ENCODE results near the gene ZFP1. TPM values are rescaled to one million over a fixed set of nuclear protein-coding genes. Genes with fewer than 3 reads are reported as not detected.
"Not testable (repeated sequence)": the region's sequence is repeated elsewhere in the genome, so short reads cannot be mapped to it uniquely, and the experiment has no call there.

Gene ZFP1
- total RNA-seq, 2 experiments from 2014 or later = 18.7 to 19.0 TPM

DNA sequence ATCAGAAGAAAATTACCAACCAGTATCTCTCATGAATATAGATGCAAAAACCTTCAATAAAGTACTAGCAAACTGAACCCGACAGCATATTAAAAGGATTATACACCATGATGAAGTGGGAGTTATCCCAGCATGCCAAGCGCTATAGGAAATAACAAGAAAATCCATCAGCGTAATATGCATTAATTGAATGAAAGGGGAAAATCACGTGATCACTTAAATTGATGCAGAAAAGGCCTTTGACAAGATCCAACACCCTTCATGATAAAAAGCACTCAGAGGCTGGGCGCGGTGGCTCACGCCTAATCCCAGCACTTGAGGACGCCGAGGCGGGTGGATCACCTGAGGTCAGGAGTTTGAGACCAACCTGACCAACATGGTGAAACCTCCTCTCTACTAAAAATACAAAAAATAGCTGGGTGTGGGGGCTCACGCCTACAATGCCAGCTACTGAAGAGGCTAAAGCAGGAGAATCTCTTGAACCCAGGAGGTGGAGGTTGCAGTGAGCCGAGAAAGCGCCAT, 53.8 kb downstream of the ZFP1 start:
- Mint-ChIP-seq H3K27ac (no peak overlapping the region), H3K4me3 (no peak overlapping the region), H3K36me3 (no peaks in the 10 kb centered on the region), H3K9me3 (no peaks in the 10 kb centered on the region), H3K4me1 (peaks cover 15% of the 10 kb centered on the region), H3K27me3 (peaks cover 13% of the 10 kb centered on the region)
- DNase-seq = no peak

DNA sequence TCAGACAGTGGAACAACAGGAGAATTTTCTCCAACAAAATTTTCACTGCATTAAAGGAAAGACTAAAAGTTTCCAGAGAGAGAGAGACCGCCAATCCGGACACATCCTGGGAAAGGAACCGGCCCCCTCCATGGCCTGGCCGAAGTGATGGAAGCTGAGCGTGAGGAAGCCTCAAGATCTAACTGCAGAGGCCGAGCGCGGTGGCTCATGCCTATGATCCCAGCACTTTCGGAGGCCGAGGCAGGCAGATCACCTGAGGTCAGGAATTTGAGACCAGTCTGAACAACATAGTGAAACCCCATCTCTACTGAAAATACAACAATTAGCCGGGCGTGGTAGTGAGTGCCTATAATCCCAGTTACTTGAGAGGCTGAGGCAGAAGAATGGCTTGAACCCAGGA, 54.8 kb downstream of the ZFP1 start:
- H3K9me3 Mint-ChIP-seq = no peaks in the 10 kb centered on the region
- peaks cover 5% of the 10 kb centered on the region for H3K27me3 Mint-ChIP-seq
- H3K4me3 Mint-ChIP-seq = no peak overlapping the region
- no peaks in the 10 kb centered on the region for H3K36me3 Mint-ChIP-seq
- no peak overlapping the region for H3K27ac Mint-ChIP-seq
- H3K4me1 Mint-ChIP-seq = peaks cover 15% of the 10 kb centered on the region
- no peak for DNase-seq

DNA sequence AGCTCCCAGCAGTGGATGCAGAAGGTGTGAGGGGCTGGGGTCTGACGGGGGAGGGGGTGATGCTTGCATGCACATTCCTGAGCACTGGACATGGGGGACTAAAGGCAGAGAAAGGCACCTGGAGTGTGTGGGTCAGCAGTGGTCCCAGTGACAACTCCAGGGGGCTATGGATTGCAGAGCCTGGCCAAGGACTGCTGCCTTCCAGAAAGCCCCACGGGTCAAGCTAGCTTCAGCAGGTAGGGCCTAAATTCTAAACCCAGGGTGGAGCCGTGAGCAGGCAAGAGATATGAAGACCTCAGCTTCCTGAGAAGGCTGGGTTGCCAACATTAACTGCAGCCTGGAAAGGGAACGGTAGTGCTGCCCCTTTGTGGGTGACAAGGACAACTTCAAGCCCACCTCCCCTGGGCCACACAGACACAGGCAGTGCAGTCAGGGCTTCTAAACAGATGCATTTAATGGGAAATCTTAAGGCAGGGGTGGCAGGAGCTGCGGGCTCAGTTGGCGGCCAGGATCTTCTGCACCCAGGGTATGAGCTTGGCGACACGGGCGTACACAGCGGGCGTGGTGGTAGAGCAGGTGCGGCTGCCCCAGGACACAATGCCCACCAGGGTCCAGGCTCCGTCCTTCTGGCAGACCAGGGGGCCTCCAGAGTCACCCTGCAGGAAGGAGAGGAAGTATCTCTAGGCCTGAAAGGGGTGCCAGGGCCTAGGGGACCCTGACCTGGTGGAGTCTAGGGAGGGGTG, 55.5 kb downstream of the ZFP1 start:
- Mint-ChIP-seq H3K9me3 (no peaks in the 10 kb centered on the region), H3K27ac (no peak overlapping the region), H3K27me3 (no peaks in the 10 kb centered on the region), H3K36me3 (no peaks in the 10 kb centered on the region), H3K4me1 (peaks cover 15% of the 10 kb centered on the region), H3K4me3 (no peak overlapping the region)
- no peak for DNase-seq

DNA sequence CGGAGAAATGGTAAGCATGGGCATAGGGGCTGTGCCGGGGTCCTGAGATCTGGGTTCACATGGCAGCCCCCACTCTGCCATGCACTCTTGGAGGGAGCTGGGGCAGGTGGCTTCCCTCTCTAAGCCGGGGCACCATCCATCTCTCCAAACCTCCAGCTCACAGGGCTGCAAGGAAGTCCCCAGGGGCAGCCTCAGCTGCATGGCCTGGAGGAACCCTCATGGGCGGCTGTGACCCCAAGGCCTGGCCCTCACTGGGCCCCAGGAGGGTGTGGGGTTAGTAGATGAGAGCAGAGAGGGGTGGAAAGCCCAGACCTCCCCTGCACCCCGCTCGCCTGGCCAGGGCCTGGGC, 56.1 kb downstream of the ZFP1 start:
- H3K27ac Mint-ChIP-seq = no peak overlapping the region
- H3K36me3 Mint-ChIP-seq = no peaks in the 10 kb centered on the region
- H3K4me3 Mint-ChIP-seq = no peak overlapping the region
- no peaks in the 10 kb centered on the region for H3K9me3 Mint-ChIP-seq
- H3K27me3 Mint-ChIP-seq = no peaks in the 10 kb centered on the region
- no peak for DNase-seq
- peaks cover 15% of the 10 kb centered on the region for H3K4me1 Mint-ChIP-seq

DNA sequence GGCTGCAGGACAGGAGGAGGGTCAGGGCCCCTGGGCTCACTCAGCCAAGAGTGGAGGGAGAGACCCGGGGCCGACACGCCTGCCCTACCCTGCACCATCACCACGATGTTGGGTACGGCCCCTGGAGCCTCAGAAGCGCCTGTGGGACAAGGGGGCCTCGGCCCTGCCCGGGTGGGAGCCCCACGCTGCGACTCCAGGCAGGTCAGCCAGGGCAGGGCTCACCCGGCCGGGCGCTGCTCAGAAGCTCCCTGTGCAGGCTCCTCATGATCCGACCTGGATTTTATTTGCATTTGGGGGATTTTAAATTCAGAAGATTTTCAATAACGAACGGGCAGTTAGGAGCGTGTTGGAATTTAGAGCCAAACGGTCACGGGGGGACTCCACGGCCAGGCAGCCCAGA, 56.6 kb downstream of the ZFP1 start:
- H3K9me3 Mint-ChIP-seq, H3K27me3 Mint-ChIP-seq, H3K4me3 Mint-ChIP-seq, H3K36me3 Mint-ChIP-seq, DNase-seq, H3K27ac Mint-ChIP-seq: not testable (repeated sequence)
- peaks cover 13% of the 10 kb centered on the region for H3K4me1 Mint-ChIP-seq

DNA sequence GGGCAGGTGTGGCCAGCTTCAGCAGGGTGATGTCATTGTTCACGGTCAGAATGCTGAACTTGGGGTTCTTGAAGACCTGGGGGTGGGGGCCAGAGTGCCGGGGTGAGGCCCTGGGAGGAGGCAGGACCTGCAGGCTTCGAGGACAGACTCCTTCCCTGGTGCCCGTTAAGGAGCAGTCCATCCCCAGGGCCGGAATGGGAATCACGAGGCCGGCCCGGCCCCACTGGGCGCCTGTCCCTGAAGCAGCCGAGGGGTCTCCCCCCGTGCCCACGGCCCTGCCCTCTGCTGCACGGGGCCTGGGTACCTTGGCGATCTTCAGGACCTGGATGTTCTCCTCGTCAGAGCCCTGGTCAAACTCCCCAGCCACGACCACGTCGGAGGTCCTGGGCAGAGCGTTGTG, 57.1 kb downstream of the ZFP1 start:
- H3K9me3 Mint-ChIP-seq, H3K36me3 Mint-ChIP-seq, DNase-seq, H3K27me3 Mint-ChIP-seq, H3K27ac Mint-ChIP-seq, H3K4me3 Mint-ChIP-seq: not testable (repeated sequence)
- peaks cover 13% of the 10 kb centered on the region for H3K4me1 Mint-ChIP-seq

DNA sequence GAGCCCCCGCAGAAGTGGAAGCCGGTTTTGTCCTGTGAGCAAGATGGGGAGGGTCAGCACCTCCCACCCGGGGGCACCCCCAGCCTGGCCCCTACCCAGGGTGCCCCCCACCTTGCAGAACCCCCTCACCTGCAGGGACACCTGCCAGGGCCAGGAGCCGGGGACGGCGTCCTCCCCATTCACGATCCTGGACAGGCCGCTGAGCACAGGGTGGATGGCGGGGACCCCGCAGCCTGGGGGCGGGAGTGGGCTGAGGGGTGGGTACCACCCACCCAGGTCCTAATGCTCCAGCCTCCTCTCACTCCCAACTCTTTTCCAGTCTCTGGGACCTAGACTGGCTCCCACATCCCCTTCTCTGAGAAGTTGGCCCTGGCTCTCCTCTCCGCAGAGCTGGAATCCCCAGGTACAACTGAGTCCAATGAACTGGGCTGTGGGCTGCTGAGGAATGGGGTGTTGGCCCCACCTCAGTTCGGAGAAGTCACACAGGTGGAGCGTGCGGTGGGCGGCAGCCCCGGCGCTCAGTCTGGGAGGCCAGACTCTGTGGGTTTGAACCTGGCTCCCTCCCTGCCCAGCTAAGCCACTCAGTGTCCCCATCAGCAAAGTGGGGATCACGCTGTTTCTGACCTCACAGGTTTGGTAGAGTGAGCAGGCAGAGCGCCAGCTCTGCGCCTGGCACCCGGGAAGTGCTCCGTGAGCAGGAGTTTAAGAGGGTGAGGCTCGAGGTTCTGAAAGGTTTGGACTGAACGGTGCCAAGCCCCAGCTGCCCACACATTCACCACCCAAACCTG, 57.8 kb downstream of the ZFP1 start:
- not testable (repeated sequence) for H3K4me3 Mint-ChIP-seq, H3K27me3 Mint-ChIP-seq, H3K4me1 Mint-ChIP-seq, H3K9me3 Mint-ChIP-seq, DNase-seq, H3K36me3 Mint-ChIP-seq, H3K27ac Mint-ChIP-seq

DNA sequence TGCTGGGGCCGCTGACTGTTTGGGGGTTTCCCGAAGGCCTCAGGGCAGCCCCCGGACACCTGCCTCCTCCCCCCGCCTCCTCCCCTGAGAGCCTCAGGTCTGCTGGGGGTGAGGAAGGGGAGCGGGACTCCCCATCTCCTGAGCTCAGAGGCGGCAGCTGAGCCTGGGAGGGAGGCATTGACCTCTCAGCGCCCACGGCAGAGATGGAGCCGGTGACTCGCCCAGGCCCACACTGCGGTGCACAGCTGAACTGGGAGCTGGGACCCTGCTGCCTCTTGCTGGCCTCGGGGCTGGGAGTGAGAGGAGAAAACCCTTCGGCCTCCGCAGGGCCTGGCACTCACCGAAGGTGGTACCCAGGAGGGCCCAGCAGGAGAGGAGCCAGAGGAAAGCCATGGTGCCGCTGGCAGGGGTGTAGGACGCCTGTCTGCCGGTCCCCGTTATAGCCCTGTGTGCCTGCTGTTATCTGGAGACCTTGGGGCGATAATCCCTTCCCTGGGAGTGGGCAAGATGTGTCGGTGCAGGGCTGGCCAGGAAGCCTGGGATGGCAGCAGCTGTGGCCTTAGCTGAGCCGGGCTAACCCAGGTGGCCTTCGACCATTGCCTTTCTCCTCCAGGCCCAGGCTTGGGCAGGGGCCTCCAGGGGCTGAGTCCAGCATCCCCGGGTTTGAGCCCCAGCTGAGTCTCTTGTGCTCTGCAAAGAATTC, 58.6 kb downstream of the ZFP1 start, which contains the start of gene CTRB2:
Gene CTRB2 (minus strand): TSS at position 413 of the 703 bp plus-strand sequence. CDS start 20 bp downstream, at position 393.
- Mint-ChIP-seq H3K4me3 (no peak within 1 kb of the TSS), H3K4me1 (peaks cover 2% of the 10 kb centered on the region), H3K27me3 (no peaks in the 10 kb centered on the region), H3K9me3 (no peaks in the 10 kb centered on the region), H3K36me3 (no peaks in the 10 kb centered on the region), H3K27ac (no peak within 1 kb of the TSS)
- DNase-seq = no peak

DNA sequence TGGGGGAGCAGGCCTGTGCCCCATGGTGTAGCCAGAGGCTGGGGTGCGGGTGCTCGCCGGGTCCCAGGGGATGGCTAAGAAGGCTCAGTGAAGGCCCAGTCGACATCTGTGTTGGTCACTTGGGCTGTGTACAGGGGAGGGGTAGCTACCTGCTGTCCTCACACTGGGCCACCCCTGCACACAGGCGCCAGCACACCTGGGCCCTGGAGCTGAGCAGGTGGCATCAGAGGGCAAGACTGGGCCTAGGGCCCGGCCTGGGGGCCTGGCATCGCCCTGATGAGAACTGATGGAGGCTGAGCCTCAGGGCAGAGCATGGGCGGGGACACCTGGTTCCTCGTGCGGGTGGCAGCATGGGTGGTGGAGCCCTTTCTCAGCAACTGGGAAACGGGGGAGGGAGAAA, 59.5 kb downstream of the ZFP1 start:
- H3K9me3 Mint-ChIP-seq = no peaks in the 10 kb centered on the region
- DNase-seq = no peak
- no peak overlapping the region for H3K4me3 Mint-ChIP-seq
- H3K36me3 Mint-ChIP-seq = no peaks in the 10 kb centered on the region
- H3K27ac Mint-ChIP-seq = no peak overlapping the region
- no peaks in the 10 kb centered on the region for H3K4me1 Mint-ChIP-seq
- no peaks in the 10 kb centered on the region for H3K27me3 Mint-ChIP-seq

DNA sequence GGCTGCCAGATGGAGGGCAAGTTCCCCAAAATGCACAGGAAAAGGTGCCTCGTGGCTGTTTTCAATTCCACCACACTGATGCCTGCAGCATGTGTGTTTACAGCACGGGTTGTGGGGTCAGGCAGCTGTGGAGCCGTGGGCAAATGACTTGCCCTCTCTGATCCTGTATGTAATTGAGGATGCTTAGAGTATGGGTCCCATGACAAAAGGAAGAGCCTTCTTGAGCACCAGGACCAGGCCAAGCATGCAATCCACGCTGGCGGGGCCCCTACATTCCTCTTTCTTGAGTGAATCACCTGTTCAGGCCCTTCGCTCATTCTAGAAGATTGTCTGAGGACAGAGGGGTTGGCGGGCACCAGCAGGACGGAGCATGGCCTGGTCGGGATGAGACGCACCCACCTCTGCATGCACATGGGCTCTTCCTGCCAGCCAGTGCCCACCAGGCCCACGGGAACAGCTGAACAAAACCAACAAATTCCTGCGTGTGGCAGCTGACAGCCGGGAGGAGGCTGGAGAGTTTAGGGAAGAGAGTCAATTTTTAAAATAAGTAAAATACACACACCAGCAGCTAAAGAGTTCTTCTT, 60.0 kb downstream of the ZFP1 start:
- H3K4me3 Mint-ChIP-seq = no peak overlapping the region
- H3K9me3 Mint-ChIP-seq = no peaks in the 10 kb centered on the region
- H3K27ac Mint-ChIP-seq = no peak overlapping the region
- no peaks in the 10 kb centered on the region for H3K27me3 Mint-ChIP-seq
- DNase-seq = no peak
- H3K36me3 Mint-ChIP-seq = no peaks in the 10 kb centered on the region
- H3K4me1 Mint-ChIP-seq = no peaks in the 10 kb centered on the region

DNA sequence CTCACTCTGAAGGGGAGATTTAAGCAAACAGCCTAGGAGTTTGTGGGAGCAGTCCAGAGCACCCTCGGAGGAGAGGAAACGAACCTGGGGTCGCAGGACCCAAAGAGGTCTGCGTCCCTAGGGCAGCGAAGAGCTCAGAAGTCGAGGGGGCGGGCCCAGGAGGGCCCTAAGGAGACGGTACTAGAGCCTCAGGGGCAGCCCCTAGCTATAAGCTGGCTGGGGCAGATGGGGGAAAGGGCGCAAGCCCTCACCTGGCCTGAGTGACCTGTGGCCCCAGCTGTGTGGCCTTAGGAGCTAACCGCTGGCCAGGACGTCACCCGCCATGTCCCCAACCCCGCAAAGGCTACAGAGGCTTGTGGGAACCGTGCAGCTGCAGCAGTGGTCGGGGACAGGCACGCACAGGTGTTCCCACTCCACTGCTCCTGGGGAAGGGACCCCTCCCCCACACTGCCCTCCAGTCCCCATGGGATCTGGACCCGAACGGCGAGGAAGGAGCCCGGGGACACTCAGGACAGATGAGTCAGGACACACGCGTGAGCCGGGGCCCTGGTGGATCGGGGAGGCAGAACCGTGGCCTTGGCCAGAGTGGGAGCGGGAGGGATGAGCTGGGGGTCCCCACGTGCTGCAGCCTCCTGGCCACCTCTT, 60.7 kb downstream of the ZFP1 start:
- H3K9me3 Mint-ChIP-seq = no peaks in the 10 kb centered on the region
- no peaks in the 10 kb centered on the region for H3K4me1 Mint-ChIP-seq
- H3K4me3 Mint-ChIP-seq = no peak overlapping the region
- no peak overlapping the region for H3K27ac Mint-ChIP-seq
- H3K27me3 Mint-ChIP-seq = no peaks in the 10 kb centered on the region
- DNase-seq = no peak
- H3K36me3 Mint-ChIP-seq = no peaks in the 10 kb centered on the region

DNA sequence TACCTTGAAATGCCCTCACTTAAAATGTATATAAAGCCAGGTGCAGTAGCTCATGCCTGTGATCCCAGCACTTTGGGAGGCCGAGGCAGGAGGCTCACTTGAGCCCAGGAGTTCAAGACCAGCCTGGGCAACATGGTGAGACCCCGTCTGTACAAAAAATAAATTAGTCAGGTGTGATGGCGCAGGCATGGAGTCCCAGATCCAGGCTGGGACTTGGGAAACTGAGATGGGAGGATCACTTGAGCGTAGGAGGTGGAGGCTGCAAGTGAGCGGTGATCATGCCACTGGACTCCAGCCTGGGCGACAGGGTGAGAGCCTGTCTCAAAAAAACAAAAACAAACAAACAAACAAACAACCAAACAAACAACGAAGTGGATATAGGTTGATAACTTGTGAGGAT, 61.2 kb downstream of the ZFP1 start:
- not testable (repeated sequence) for DNase-seq, H3K9me3 Mint-ChIP-seq, H3K4me3 Mint-ChIP-seq, H3K27ac Mint-ChIP-seq, H3K36me3 Mint-ChIP-seq, H3K27me3 Mint-ChIP-seq, H3K4me1 Mint-ChIP-seq

DNA sequence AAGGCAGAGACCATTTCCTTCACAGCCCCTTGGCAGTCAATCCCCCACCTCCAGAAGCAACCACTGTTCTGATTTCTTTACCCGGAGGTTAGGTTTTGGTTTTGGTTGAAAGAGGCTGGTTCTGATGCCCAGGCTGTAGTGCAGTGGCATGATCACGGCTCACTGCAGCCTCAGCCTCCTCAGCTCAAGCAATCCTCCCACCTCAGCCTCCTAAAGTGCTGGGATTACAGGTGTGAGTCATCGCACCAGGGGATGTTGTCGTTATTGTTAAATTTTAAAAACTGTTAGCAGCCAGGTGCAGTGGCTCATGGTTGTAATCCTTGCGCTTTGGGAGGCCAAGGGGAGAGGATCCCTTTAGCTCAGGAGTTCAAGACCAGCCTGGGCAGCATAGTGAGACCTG, 61.6 kb downstream of the ZFP1 start:
- no peaks in the 10 kb centered on the region for H3K4me1 Mint-ChIP-seq
- no peaks in the 10 kb centered on the region for H3K9me3 Mint-ChIP-seq
- no peak overlapping the region for H3K27ac Mint-ChIP-seq
- no peak overlapping the region for H3K4me3 Mint-ChIP-seq
- H3K27me3 Mint-ChIP-seq = no peaks in the 10 kb centered on the region
- DNase-seq = no peak
- H3K36me3 Mint-ChIP-seq = no peaks in the 10 kb centered on the region

DNA sequence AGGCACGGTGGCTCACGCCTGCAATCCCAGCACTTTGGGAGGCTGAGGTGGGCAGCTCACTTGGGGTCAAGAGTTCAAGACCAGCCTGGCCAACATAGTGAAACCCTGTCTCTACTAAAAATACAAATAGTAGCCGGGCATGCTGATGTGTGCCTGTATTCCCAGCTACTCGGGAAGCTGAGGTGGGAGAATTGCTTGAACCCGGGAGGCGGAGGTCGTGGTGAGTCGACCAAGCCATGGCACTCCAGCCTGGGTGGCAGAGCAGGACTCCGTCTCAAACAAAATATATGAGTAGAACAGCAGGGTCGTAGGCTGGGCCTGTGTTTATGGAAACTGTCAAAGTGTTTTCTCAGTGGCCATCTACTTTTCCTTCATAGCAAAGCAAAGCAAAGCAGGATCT, 63.0 kb downstream of the ZFP1 start:
- not testable (repeated sequence) for DNase-seq, H3K4me1 Mint-ChIP-seq, H3K36me3 Mint-ChIP-seq, H3K27ac Mint-ChIP-seq, H3K4me3 Mint-ChIP-seq, H3K27me3 Mint-ChIP-seq, H3K9me3 Mint-ChIP-seq

DNA sequence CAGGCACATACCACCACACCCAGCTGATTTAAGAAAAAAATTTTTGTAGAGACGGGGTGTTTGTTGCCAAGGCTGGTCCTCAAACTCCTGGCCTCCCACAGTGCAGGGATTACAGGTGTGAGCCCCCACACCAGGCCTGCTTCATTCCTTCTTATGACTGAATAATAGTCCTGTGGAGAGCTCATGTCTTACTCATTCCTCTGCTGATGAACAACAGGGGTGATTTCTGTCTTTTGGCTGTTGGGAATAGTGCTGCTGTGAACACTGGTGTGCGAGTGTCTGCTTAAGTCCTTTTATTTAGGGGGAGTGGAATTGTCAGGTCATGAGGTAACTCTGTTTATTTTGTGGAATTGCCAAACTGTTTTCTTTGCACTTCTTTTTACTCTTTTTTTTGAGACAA, 67.8 kb downstream of the ZFP1 start:
- H3K27ac Mint-ChIP-seq = no peak overlapping the region
- DNase-seq = no peak
- H3K4me1 Mint-ChIP-seq = peaks cover 22% of the 10 kb centered on the region
- no peaks in the 10 kb centered on the region for H3K36me3 Mint-ChIP-seq
- no peak overlapping the region for H3K4me3 Mint-ChIP-seq
- no peaks in the 10 kb centered on the region for H3K27me3 Mint-ChIP-seq
- peaks cover 1% of the 10 kb centered on the region for H3K9me3 Mint-ChIP-seq
